Fibroblast of lung (primary cell): ENCODE data around the gene SALL3. TPM values are rescaled to one million over a fixed set of nuclear protein-coding genes. Genes with fewer than 3 reads are reported as not detected.

ENCODE experiments used
- DNase-seq, 2 donors: peaks; one replicate each; pipeline versions ENCODE4 v3.0.0 to v3.0.0-alpha.2; 2010; ENCODE audit warnings: low read depth in 2 of 2
- H2AFZ ChIP-seq: 2 replicates; pipeline ENCODE4 v1.5.1; 2012; ENCODE audit warnings: low read length, control low read depth, inconsistent platforms
- H3K27ac ChIP-seq: 2 replicates; pipeline ENCODE4 v1.5.1; 2011; ENCODE audit warnings: low read length, control low read depth; ENCODE audit not compliant: insufficient read depth
- H3K27me3 ChIP-seq: 2 replicates; pipeline ENCODE4 v1.5.1; 2011; ENCODE audit warnings: mild to moderate bottlenecking, low read length; ENCODE audit not compliant: control insufficient read depth, insufficient read depth
- H3K36me3 ChIP-seq: 2 replicates; pipeline ENCODE4 v1.5.1; 2011; ENCODE audit warnings: low read length; ENCODE audit not compliant: control insufficient read depth, insufficient read depth
- H3K4me1 ChIP-seq: 2 replicates; pipeline ENCODE4 v1.5.1; 2011; ENCODE audit warnings: low read length; ENCODE audit not compliant: control insufficient read depth, insufficient read depth; ENCODE audit errors: extremely low read depth
- H3K4me2 ChIP-seq: 2 replicates; pipeline ENCODE4 v1.5.1; 2011; ENCODE audit warnings: low read length, control low read depth; ENCODE audit not compliant: insufficient read depth; ENCODE audit errors: extremely low read depth
- H3K4me3 ChIP-seq, 4 experiments: fragments of 200-600 bp in 1 of 4; sonication (generic) in 1 of 4; replicated peaks in 1 of 4; 2 replicates each; pipeline ENCODE4 v1.5.1; 2011 to 2016; ENCODE audit warnings: low read length in 4 of 4, low read depth in 3 of 4, mild to moderate bottlenecking in 3 of 4, control low read depth in 2 of 4, inconsistent platforms in 1 of 4, mixed read lengths in 1 of 4; ENCODE audit not compliant: insufficient read depth in 1 of 4; ENCODE audit errors: control extremely low read depth in 1 of 4
- H3K79me2 ChIP-seq: 2 replicates; pipeline ENCODE4 v1.5.1; 2012; ENCODE audit warnings: mild to moderate bottlenecking, low read length, inconsistent platforms; ENCODE audit not compliant: control insufficient read depth, insufficient read depth
- H3K9ac ChIP-seq: 2 replicates; pipeline ENCODE4 v1.5.1; 2011; ENCODE audit warnings: mild to moderate bottlenecking, low read length, control low read depth; ENCODE audit not compliant: insufficient read depth
- H3K9me3 ChIP-seq: 2 replicates; pipeline ENCODE4 v1.5.1; 2012; ENCODE audit warnings: low read depth, low read length; ENCODE audit not compliant: control insufficient read depth, insufficient read depth
- H4K20me1 ChIP-seq: 2 replicates; pipeline ENCODE4 v1.5.1; 2011; ENCODE audit warnings: low read length; ENCODE audit not compliant: control insufficient read depth, insufficient read depth; ENCODE audit errors: extremely low read depth
- CTCF ChIP-seq, 2 donors: IDR thresholded peaks in 1 of 2; conservative IDR thresholded peaks in 1 of 2; 1 replicate in 1 of 2; 2 replicates in 1 of 2; pipeline ENCODE4 v1.5.1; 2011 to 2012; ENCODE audit warnings: low read length in 2 of 2, control low read depth in 1 of 2, inconsistent platforms in 1 of 2, low read depth in 1 of 2, mild to moderate bottlenecking in 1 of 2
- EZH2 ChIP-seq: IDR thresholded peaks from 2 replicates; pipeline ENCODE4 v1.5.1; 2012; ENCODE audit warnings: low read length, control low read depth, mild to moderate bottlenecking; ENCODE audit errors: missing control alignments
- polyA plus RNA-seq, 2 donors: library from polyadenylated mRNA; depleted of rRNA in 1 of 2; stranded (reverse) in 1 of 2; unstranded in 1 of 2; fragments of >200 nt; gene quantifications; 2 replicates each; pipeline ENCODE4 v1.2.1, GENCODE V29; 2011 to 2012; ENCODE audit warnings: missing spikeins in 1 of 2
- total RNA-seq: library from RNA; depleted of rRNA; stranded (reverse); fragments of >200 nt; gene quantifications from 2 replicates; pipeline ENCODE4 v1.2.1, GENCODE V29; 2014

Gene SALL3
- total and polyA plus RNA-seq, 2 donors (not counting 1 experiment from before 2014, with no cell fraction given) = not detected

- no peak overlapping the region for H3K27ac ChIP-seq
- no peaks in the 10 kb centered on the region for H4K20me1 ChIP-seq
- no peak overlapping the region for H3K9ac ChIP-seq
- no peak overlapping the region for H3K4me2 ChIP-seq
- TF ChIP-seq CTCF (conservative IDR thresholded peaks at IDR 0.05 in 1 of 2, IDR thresholded peaks at IDR 0.05 in 1 of 2; ENCODE audit: low read depth in 1 of 2, low read length in 2 of 2) (no peak), EZH2 (no peak)
- H3K4me1 ChIP-seq = no peaks in the 10 kb centered on the region
- no peak overlapping the region for H3K4me3 ChIP-seq
- no peaks in the 10 kb centered on the region for H3K9me3 ChIP-seq
- no peak for DNase-seq
- no peaks in the 10 kb centered on the region for H3K79me2 ChIP-seq
- no peak overlapping the region for H2AFZ ChIP-seq
- H3K36me3 ChIP-seq = no peaks in the 10 kb centered on the region
- no peaks in the 10 kb centered on the region for H3K27me3 ChIP-seq
Observed at GRCh38 chr18:79048245-79048632, 68.6 kb downstream of the SALL3 start.

- no peaks in the 10 kb centered on the region for H4K20me1 ChIP-seq
Observed at GRCh38 chr18:79049506-79049905, 69.9 kb downstream of the SALL3 start.

More at GRCh38 chr18:79049506-79049905, 69.9 kb downstream of the SALL3 start:
- Histone ChIP-seq H3K27ac (no peak overlapping the region), H3K27me3 (no peaks in the 10 kb centered on the region), H3K4me3 (no peak overlapping the region), H3K9me3 (no peaks in the 10 kb centered on the region), H3K36me3 (no peaks in the 10 kb centered on the region), H3K79me2 (no peaks in the 10 kb centered on the region), H3K4me1 (no peaks in the 10 kb centered on the region), H2AFZ (no peak overlapping the region), H3K9ac (no peak overlapping the region), H3K4me2 (no peak overlapping the region)
- TF ChIP-seq CTCF (conservative IDR thresholded peaks at IDR 0.05 in 1 of 2, IDR thresholded peaks at IDR 0.05 in 1 of 2; ENCODE audit: low read depth in 1 of 2, low read length in 2 of 2) (no peak), EZH2 (no peak)
- DNase-seq = no peak

Other genes with a start within 250 kb of the SALL3 start
- gene ATP9B, start 89.6 kb downstream of the SALL3 start, total RNA-seq = 27.7 and 28.0 TPM in 2 replicates
- gene ATP9B, start 89.6 kb downstream of the SALL3 start, polyA plus RNA-seq = 10.5 and 11.2 TPM in 2 replicates